Panc1 (cell line): ENCODE results near the gene MOB1B. TPM values are rescaled to one million over a fixed set of nuclear protein-coding genes. Genes with fewer than 3 reads are reported as not detected.
"Not testable (repeated sequence)": the region's sequence is repeated elsewhere in the genome, so short reads cannot be mapped to it uniquely, and the experiment has no call there.

ENCODE experiments used
- ATAC-seq: fragments of 200-7000 bp; cut with Tn5 transposase; 2 replicates; pipeline ENCODE4 v1.9.1; 2020; ENCODE audit warnings: mild to moderate bottlenecking, moderate library complexity
- BruUV-seq: library from RNA; stranded (reverse); fragments of 400-500 nt; replicated peaks from 2 replicates; lab custom pipeline; 2021; lab: Mats Ljungman, UMichigan
- CTCF ChIA-PET: fragments of 300-600 bp; sonication (Branson Sonifier 250); formaldehyde crosslinking; loops from one replicate; lab custom pipeline; 2022; ENCODE audit warnings: antibody characterized with exemption; lab: Charles Lee
- POLR2A ChIA-PET: fragments of 300-600 bp; sonication (Branson Sonifier 250); formaldehyde crosslinking; loops from one replicate; lab custom pipeline; 2022; ENCODE audit warnings: antibody characterized with exemption; lab: Charles Lee
- DNase-seq: peaks from one replicate; pipeline ENCODE4 v3.0.0-alpha.2; 2010; ENCODE audit warnings: low read depth, low spot score
- H3K27ac ChIP-seq: 2 replicates; pipeline ENCODE4 v1.5.1; 2011; ENCODE audit warnings: mild to moderate bottlenecking, low read length, inconsistent platforms
- H3K27me3 ChIP-seq: fragments of 200-500 bp; sonication (Bioruptor generic); 2 replicates; pipeline ENCODE4 v1.6.0; 2014; ENCODE audit warnings: low read length, inconsistent platforms; ENCODE audit not compliant: control insufficient read depth, insufficient read depth
- H3K36me3 ChIP-seq: fragments of 200-500 bp; sonication (Bioruptor generic); 2 replicates; pipeline ENCODE4 v1.5.1; 2014; ENCODE audit warnings: inconsistent platforms, mild to moderate bottlenecking, low read length, moderate library complexity; ENCODE audit not compliant: control insufficient read depth, insufficient read depth
- H3K4me1 ChIP-seq: 2 replicates; pipeline ENCODE4 v1.5.1; 2011; ENCODE audit warnings: inconsistent platforms, mild to moderate bottlenecking, low read length, moderate library complexity; ENCODE audit not compliant: control insufficient read depth, insufficient read depth
- H3K4me3 ChIP-seq, 2 experiments: 2 replicates each; pipeline ENCODE4 v1.5.1; 2011 to 2012; ENCODE audit warnings: low read depth in 2 of 2, low read length in 2 of 2, mild to moderate bottlenecking in 2 of 2, inconsistent platforms in 1 of 2, moderate library complexity in 1 of 2
- H3K9me3 ChIP-seq: fragments of 200-500 bp; sonication (Bioruptor generic); 2 replicates; pipeline ENCODE4 v1.5.1; 2014; ENCODE audit warnings: low read depth, mild to moderate bottlenecking, inconsistent platforms, low read length, moderate library complexity; ENCODE audit not compliant: control insufficient read depth, insufficient read depth
- POLR2AphosphoS5 ChIP-seq: IDR thresholded peaks from 2 replicates; pipeline ENCODE4 v1.6.1; 2012; ENCODE audit warnings: mild to moderate bottlenecking, low read depth, low read length, moderate library complexity
- SIN3A ChIP-seq: IDR thresholded peaks from 2 replicates; pipeline ENCODE4 v1.6.1; 2012; ENCODE audit warnings: low read depth, mild to moderate bottlenecking, low read length, moderate library complexity, borderline replicate concordance; ENCODE audit not compliant: insufficient read depth
- TCF7L2 ChIP-seq: IDR thresholded peaks from 2 replicates; pipeline ENCODE4 v1.6.1; 2011; ENCODE audit warnings: mild to moderate bottlenecking, low read depth, low read length, inconsistent platforms
- in situ Hi-C: cut with HindIII; loops from 2 replicates; pipeline ENCODE4 v1.10.0; 2016; ENCODE audit warnings: low sequenced_read_pairs, low pct_unique_long_range_greater_than_20kb
- intact Hi-C: fragments of 100-400 bp; cut with micrococcal nuclease; formaldehyde crosslinking; loops from one replicate; pipeline ENCODE4 v1.10.0; 2022; ENCODE audit not compliant: unreplicated experiment
- total RNA-seq: library from RNA; stranded (reverse); gene quantifications from one replicate; pipeline ENCODE4 v1.2.1, GENCODE V29; 2021; ENCODE audit not compliant: unreplicated experiment
- TF ChIP-seq, protein P1 (sequence below): fragments of 450-650 bp; IDR thresholded peaks from 2 replicates; pipeline ENCODE4 v1.5.1; 2017; ENCODE audit warnings: mild to moderate bottlenecking
- TF ChIP-seq, protein P2 (sequence below), 2 experiments: IDR thresholded peaks; 2 replicates each; pipeline ENCODE4 v1.6.1; 2011 to 2012; ENCODE audit warnings: low read depth in 2 of 2, control low read depth in 1 of 2, low read length in 1 of 2, mild to moderate bottlenecking in 1 of 2, moderate library complexity in 1 of 2; ENCODE audit not compliant: insufficient read depth in 1 of 2

The MOB1B gene
- total RNA-seq, 1 experiment from 2014 or later = 20.1 TPM

DNA sequence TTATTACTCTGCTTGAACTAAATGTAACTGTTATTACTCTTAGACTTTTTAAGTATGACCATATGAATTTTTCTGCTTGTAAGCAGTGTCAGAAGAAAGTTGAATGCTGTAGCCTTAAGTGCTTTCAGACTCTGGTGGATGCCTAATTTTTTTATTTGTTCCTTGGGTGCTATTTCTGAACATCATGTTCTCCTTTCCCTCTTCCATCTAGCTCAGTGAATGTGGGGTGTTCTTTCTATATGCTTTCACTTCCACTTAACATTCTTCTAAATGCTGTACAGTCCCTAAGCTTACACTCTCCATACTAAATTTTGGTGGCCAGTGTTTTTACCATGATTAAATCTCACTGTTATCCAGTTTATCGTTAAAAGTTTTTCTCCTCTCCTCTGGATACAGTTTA is 94.9 kb downstream of the MOB1B start:
- intact Hi-C loops (no loop called here), in situ Hi-C loops (no loop called here)
- DNase-seq (no peak), ATAC-seq (no peak)
- TF ChIP-seq, protein P1, sequence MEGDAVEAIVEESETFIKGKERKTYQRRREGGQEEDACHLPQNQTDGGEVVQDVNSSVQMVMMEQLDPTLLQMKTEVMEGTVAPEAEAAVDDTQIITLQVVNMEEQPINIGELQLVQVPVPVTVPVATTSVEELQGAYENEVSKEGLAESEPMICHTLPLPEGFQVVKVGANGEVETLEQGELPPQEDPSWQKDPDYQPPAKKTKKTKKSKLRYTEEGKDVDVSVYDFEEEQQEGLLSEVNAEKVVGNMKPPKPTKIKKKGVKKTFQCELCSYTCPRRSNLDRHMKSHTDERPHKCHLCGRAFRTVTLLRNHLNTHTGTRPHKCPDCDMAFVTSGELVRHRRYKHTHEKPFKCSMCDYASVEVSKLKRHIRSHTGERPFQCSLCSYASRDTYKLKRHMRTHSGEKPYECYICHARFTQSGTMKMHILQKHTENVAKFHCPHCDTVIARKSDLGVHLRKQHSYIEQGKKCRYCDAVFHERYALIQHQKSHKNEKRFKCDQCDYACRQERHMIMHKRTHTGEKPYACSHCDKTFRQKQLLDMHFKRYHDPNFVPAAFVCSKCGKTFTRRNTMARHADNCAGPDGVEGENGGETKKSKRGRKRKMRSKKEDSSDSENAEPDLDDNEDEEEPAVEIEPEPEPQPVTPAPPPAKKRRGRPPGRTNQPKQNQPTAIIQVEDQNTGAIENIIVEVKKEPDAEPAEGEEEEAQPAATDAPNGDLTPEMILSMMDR = no peak
- TF ChIP-seq POLR2AphosphoS5 = no peak
- no peak for TF ChIP-seq TCF7L2
- TF ChIP-seq, protein P2, sequence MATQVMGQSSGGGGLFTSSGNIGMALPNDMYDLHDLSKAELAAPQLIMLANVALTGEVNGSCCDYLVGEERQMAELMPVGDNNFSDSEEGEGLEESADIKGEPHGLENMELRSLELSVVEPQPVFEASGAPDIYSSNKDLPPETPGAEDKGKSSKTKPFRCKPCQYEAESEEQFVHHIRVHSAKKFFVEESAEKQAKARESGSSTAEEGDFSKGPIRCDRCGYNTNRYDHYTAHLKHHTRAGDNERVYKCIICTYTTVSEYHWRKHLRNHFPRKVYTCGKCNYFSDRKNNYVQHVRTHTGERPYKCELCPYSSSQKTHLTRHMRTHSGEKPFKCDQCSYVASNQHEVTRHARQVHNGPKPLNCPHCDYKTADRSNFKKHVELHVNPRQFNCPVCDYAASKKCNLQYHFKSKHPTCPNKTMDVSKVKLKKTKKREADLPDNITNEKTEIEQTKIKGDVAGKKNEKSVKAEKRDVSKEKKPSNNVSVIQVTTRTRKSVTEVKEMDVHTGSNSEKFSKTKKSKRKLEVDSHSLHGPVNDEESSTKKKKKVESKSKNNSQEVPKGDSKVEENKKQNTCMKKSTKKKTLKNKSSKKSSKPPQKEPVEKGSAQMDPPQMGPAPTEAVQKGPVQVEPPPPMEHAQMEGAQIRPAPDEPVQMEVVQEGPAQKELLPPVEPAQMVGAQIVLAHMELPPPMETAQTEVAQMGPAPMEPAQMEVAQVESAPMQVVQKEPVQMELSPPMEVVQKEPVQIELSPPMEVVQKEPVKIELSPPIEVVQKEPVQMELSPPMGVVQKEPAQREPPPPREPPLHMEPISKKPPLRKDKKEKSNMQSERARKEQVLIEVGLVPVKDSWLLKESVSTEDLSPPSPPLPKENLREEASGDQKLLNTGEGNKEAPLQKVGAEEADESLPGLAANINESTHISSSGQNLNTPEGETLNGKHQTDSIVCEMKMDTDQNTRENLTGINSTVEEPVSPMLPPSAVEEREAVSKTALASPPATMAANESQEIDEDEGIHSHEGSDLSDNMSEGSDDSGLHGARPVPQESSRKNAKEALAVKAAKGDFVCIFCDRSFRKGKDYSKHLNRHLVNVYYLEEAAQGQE (IDR thresholded peaks at IDR 0.05; ENCODE audit: insufficient read depth in 1 of 2, low read depth in 2 of 2, low read length in 1 of 2) = no peak
- TF ChIP-seq SIN3A = no peak
- H3K9me3 ChIP-seq = no peaks in the 10 kb centered on the region
- no peaks in the 10 kb centered on the region for H3K27me3 ChIP-seq
- BruUV-seq = no TSS peak
- no peak overlapping the region for H3K27ac ChIP-seq
- H3K4me3 ChIP-seq = no peak overlapping the region
- no peaks in the 10 kb centered on the region for H3K4me1 ChIP-seq
- ChIA-PET POLR2A (no interaction called here), CTCF (no interaction called here)
- peaks cover 2% of the 10 kb centered on the region for H3K36me3 ChIP-seq

DNA sequence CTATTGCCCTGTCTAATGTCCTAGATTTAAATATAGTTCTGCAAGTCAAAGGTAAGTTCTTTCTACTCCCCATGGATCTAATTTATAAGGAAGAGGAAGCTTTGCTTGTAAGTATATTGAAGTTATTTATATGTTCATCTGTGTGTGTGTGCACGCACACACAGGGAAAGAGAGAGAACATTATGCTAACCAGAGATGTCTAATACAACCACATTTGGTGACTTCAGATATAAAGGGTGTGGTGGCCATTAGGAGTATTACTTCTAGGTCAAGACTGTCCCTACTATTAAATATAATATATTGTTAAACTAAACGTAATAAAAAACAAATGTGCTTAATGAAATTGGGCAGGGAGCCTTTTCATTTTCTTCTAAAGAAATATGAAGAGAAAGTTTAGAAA is 95.4 kb downstream of the MOB1B start:
- Histone ChIP-seq H3K4me1 (no peaks in the 10 kb centered on the region), H3K4me3 (no peak overlapping the region), H3K36me3 (peaks cover 2% of the 10 kb centered on the region), H3K27ac (no peak overlapping the region), H3K9me3 (no peaks in the 10 kb centered on the region), H3K27me3 (no peaks in the 10 kb centered on the region)
- ChIA-PET POLR2A (no interaction called here), CTCF (no interaction called here)
- intact Hi-C loops (no loop called here), in situ Hi-C loops (no loop called here)
- ATAC-seq = no peak
- DNase-seq = no peak
- TF ChIP-seq SIN3A (no peak), POLR2AphosphoS5 (no peak), TCF7L2 (no peak)
- TF ChIP-seq, protein P1 = no peak
- TF ChIP-seq, protein P2 (IDR thresholded peaks at IDR 0.05; ENCODE audit: insufficient read depth in 1 of 2, low read depth in 2 of 2, low read length in 1 of 2) = no peak
- no TSS peak for BruUV-seq

DNA sequence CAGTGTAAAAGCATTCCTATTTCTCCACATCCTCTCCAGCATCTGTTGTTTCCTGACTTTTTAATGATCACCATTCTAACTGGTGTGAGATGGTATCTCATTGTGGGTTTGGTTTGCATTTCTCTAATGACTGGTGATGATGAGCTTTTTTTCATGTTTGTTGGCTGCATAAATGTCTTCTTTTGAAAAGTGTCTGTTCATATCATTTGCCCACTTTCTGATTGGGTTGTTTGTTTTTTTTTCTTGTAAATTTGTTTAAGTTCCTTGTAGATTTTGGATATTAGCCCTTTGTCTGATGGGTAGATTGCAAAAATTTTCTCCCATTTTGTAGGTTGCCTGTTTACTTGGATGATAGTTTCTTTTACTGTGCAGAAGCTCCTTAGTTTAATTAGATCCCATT is 97.5 kb downstream of the MOB1B start:
- H3K4me1 ChIP-seq, in situ Hi-C loops, CTCF ChIA-PET, H3K4me3 ChIP-seq, H3K9me3 ChIP-seq, H3K27ac ChIP-seq, POLR2A ChIA-PET, BruUV-seq, DNase-seq, ATAC-seq, H3K27me3 ChIP-seq, H3K36me3 ChIP-seq: not testable (repeated sequence)
- intact Hi-C loops = loop anchor here (10.0 kb wide), 1 partner anchor 165 kb away; the partner anchor contains the start of gene GRSF1

DNA sequence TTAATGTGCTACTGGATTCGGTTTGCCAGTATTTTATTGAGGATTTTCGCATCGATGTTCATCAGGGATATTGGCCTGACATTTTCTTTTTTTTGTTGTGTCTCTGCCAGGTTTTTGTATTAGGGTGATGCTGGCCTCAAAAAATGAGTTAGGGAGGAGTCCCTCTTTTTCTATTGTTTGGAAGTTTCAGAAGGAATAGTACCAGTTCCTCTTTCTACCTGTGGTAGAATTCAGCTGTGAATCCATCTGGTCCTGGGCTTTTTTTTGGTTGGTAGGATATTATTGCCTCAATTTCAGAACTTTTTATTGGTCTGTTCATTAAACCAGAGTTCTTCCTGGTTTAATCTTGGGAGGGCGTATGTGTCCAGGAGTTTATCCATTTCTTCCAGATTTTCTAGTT is 99.2 kb downstream of the MOB1B start:
- DNase-seq, H3K36me3 ChIP-seq, H3K27me3 ChIP-seq, ATAC-seq, CTCF ChIA-PET, H3K27ac ChIP-seq, BruUV-seq, in situ Hi-C loops, H3K4me1 ChIP-seq, H3K9me3 ChIP-seq, POLR2A ChIA-PET, H3K4me3 ChIP-seq: not testable (repeated sequence)
- intact Hi-C loops = loop anchor here (10.0 kb wide), 1 partner anchor 167 kb away; the partner anchor contains the start of gene GRSF1
